Panc1 (cell line): ENCODE data around the gene NUDT6. TPM values are rescaled to one million over a fixed set of nuclear protein-coding genes. Genes with fewer than 3 reads are reported as not detected.

ENCODE experiments used
- ATAC-seq: fragments of 200-7000 bp; cut with Tn5 transposase; 2 replicates; pipeline ENCODE4 v1.9.1; 2020; ENCODE audit warnings: mild to moderate bottlenecking, moderate library complexity
- Bru-seq: library from RNA; stranded (reverse); fragments of 400-500 nt; gene quantifications from one replicate; lab custom pipeline; 2021; lab: Mats Ljungman, UMichigan
- BruChase-seq, 2 experiments: library from RNA; stranded (reverse); fragments of 400-500 nt; gene quantifications; one replicate each; lab custom pipeline; 2021; lab: Mats Ljungman, UMichigan
- BruUV-seq: library from RNA; stranded (reverse); fragments of 400-500 nt; replicated peaks from 2 replicates; lab custom pipeline; 2021; lab: Mats Ljungman, UMichigan
- CTCF ChIA-PET: fragments of 300-600 bp; sonication (Branson Sonifier 250); formaldehyde crosslinking; loops from one replicate; lab custom pipeline; 2022; ENCODE audit warnings: antibody characterized with exemption; lab: Charles Lee
- POLR2A ChIA-PET: fragments of 300-600 bp; sonication (Branson Sonifier 250); formaldehyde crosslinking; loops from one replicate; lab custom pipeline; 2022; ENCODE audit warnings: antibody characterized with exemption; lab: Charles Lee
- DNase-seq: peaks from one replicate; pipeline ENCODE4 v3.0.0-alpha.2; 2010; ENCODE audit warnings: low read depth, low spot score
- H3K27ac ChIP-seq: 2 replicates; pipeline ENCODE4 v1.5.1; 2011; ENCODE audit warnings: mild to moderate bottlenecking, low read length, inconsistent platforms
- H3K27me3 ChIP-seq: fragments of 200-500 bp; sonication (Bioruptor generic); 2 replicates; pipeline ENCODE4 v1.6.0; 2014; ENCODE audit warnings: low read length, inconsistent platforms; ENCODE audit not compliant: control insufficient read depth, insufficient read depth
- H3K36me3 ChIP-seq: fragments of 200-500 bp; sonication (Bioruptor generic); 2 replicates; pipeline ENCODE4 v1.5.1; 2014; ENCODE audit warnings: inconsistent platforms, mild to moderate bottlenecking, low read length, moderate library complexity; ENCODE audit not compliant: control insufficient read depth, insufficient read depth
- H3K4me1 ChIP-seq: 2 replicates; pipeline ENCODE4 v1.5.1; 2011; ENCODE audit warnings: inconsistent platforms, mild to moderate bottlenecking, low read length, moderate library complexity; ENCODE audit not compliant: control insufficient read depth, insufficient read depth
- H3K4me3 ChIP-seq, 2 experiments: 2 replicates each; pipeline ENCODE4 v1.5.1; 2011 to 2012; ENCODE audit warnings: low read depth in 2 of 2, low read length in 2 of 2, mild to moderate bottlenecking in 2 of 2, inconsistent platforms in 1 of 2, moderate library complexity in 1 of 2
- H3K9me3 ChIP-seq: fragments of 200-500 bp; sonication (Bioruptor generic); 2 replicates; pipeline ENCODE4 v1.5.1; 2014; ENCODE audit warnings: low read depth, mild to moderate bottlenecking, inconsistent platforms, low read length, moderate library complexity; ENCODE audit not compliant: control insufficient read depth, insufficient read depth
- POLR2AphosphoS5 ChIP-seq: IDR thresholded peaks from 2 replicates; pipeline ENCODE4 v1.6.1; 2012; ENCODE audit warnings: mild to moderate bottlenecking, low read depth, low read length, moderate library complexity
- SIN3A ChIP-seq: IDR thresholded peaks from 2 replicates; pipeline ENCODE4 v1.6.1; 2012; ENCODE audit warnings: low read depth, mild to moderate bottlenecking, low read length, moderate library complexity, borderline replicate concordance; ENCODE audit not compliant: insufficient read depth
- TCF7L2 ChIP-seq: IDR thresholded peaks from 2 replicates; pipeline ENCODE4 v1.6.1; 2011; ENCODE audit warnings: mild to moderate bottlenecking, low read depth, low read length, inconsistent platforms
- in situ Hi-C: cut with HindIII; loops from 2 replicates; pipeline ENCODE4 v1.10.0; 2016; ENCODE audit warnings: low sequenced_read_pairs, low pct_unique_long_range_greater_than_20kb
- intact Hi-C: fragments of 100-400 bp; cut with micrococcal nuclease; formaldehyde crosslinking; loops from one replicate; pipeline ENCODE4 v1.10.0; 2022; ENCODE audit not compliant: unreplicated experiment
- long read RNA-seq: library from polyadenylated mRNA; unstranded; transcript quantifications from one replicate; pipeline ENCODE4 v2.0.0, GENCODE V29; 2021; ENCODE audit not compliant: unreplicated experiment
- polyA plus RNA-seq: library from polyadenylated mRNA; unstranded; fragments of >200 nt; gene quantifications from one replicate; pipeline ENCODE4 v1.2.1, GENCODE V29; 2012; ENCODE audit warnings: missing spikeins; ENCODE audit not compliant: insufficient read length
- total RNA-seq: library from RNA; stranded (reverse); gene quantifications from one replicate; pipeline ENCODE4 v1.2.1, GENCODE V29; 2021; ENCODE audit not compliant: unreplicated experiment
- TF ChIP-seq, protein P1 (sequence below), 2 experiments: IDR thresholded peaks; 2 replicates each; pipeline ENCODE4 v1.6.1; 2011 to 2012; ENCODE audit warnings: low read depth in 2 of 2, control low read depth in 1 of 2, low read length in 1 of 2, mild to moderate bottlenecking in 1 of 2, moderate library complexity in 1 of 2; ENCODE audit not compliant: insufficient read depth in 1 of 2
- TF ChIP-seq, protein P2 (sequence below): fragments of 450-650 bp; IDR thresholded peaks from 2 replicates; pipeline ENCODE4 v1.5.1; 2017; ENCODE audit warnings: mild to moderate bottlenecking

NUDT6 gene, protein sequence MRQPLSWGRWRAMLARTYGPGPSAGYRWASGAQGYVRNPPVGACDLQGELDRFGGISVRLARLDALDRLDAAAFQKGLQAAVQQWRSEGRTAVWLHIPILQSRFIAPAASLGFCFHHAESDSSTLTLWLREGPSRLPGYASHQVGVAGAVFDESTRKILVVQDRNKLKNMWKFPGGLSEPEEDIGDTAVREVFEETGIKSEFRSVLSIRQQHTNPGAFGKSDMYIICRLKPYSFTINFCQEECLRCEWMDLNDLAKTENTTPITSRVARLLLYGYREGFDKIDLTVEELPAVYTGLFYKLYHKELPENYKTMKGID
- total RNA-seq = 7.5 TPM
- 5.1 TPM for polyA plus RNA-seq
- percentile 60 among the genes with signal in this experiment for Bru-seq, nascent RNA
- BruChase-seq, experiment 1, labeled RNA remaining after a 2-hour chase = percentile 53 among the genes with signal in this experiment
- percentile 46 among the genes with signal in this experiment for BruChase-seq, experiment 2, labeled RNA remaining after a 6-hour chase
- long read RNA-seq, partial matches to known transcripts = 2 of 7 reads
- long read RNA-seq, other reads (novel, unspliced or antisense) = 1 of 7 reads

DNA sequence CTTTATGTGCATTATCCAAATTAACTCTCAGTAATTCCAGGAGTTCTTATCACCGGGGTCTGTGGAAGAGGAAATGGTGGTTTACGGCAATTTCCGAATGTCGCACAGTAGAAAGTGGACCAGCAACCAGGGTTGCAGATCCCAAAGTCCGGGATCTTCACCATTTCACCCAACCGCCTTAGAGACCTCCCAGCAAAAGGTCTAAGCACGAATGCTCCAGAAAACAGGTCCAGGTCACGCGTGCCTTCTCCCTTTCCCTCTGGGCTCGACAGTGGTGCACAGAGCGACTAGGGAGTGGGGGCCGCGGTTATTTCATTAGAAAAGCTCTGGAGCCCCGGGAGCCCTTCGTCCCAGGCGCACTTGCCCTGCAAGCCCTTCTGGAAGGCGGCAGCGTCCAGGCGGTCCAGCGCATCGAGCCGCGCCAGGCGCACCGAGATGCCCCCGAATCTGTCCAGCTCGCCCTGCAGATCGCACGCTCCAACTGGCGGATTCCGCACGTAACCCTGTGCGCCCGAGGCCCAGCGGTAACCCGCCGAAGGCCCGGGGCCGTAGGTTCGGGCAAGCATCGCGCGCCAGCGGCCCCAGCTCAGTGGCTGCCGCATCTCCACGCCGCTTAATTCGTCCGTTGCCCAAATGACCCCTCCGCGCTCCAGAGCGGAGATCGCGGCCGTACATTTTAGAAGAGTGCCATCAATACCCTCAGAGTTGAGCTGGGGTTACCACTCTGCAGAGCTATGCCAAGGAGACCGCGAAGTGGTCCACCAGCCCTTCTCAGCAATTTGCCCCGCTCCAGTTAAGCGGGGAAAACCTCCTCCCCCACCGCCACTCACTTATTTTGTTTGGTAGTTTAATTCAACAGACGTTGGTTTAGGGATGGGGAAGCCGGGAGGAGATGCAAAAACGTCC lies at the start of gene NUDT6:
NUDT6 (minus strand) TSS at position 627 of the 906 bp plus-strand sequence; CDS start at position 602, 25 bp downstream.
- peaks cover 19% of the 10 kb centered on the region for H3K4me1 ChIP-seq
- TF ChIP-seq TCF7L2 (no peak; the same call in 1 of the 2 replicates), SIN3A (0 out of 2 replicates have a peak, but pooled peaks have one; percentile 37), POLR2AphosphoS5 (0 out of 2 replicates have a peak, but pooled peaks have one; percentile 32)
- TF ChIP-seq, protein P1, sequence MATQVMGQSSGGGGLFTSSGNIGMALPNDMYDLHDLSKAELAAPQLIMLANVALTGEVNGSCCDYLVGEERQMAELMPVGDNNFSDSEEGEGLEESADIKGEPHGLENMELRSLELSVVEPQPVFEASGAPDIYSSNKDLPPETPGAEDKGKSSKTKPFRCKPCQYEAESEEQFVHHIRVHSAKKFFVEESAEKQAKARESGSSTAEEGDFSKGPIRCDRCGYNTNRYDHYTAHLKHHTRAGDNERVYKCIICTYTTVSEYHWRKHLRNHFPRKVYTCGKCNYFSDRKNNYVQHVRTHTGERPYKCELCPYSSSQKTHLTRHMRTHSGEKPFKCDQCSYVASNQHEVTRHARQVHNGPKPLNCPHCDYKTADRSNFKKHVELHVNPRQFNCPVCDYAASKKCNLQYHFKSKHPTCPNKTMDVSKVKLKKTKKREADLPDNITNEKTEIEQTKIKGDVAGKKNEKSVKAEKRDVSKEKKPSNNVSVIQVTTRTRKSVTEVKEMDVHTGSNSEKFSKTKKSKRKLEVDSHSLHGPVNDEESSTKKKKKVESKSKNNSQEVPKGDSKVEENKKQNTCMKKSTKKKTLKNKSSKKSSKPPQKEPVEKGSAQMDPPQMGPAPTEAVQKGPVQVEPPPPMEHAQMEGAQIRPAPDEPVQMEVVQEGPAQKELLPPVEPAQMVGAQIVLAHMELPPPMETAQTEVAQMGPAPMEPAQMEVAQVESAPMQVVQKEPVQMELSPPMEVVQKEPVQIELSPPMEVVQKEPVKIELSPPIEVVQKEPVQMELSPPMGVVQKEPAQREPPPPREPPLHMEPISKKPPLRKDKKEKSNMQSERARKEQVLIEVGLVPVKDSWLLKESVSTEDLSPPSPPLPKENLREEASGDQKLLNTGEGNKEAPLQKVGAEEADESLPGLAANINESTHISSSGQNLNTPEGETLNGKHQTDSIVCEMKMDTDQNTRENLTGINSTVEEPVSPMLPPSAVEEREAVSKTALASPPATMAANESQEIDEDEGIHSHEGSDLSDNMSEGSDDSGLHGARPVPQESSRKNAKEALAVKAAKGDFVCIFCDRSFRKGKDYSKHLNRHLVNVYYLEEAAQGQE (IDR thresholded peaks at IDR 0.05; ENCODE audit: insufficient read depth in 1 of 2, low read depth in 2 of 2, low read length in 1 of 2) = no peak
- TF ChIP-seq, protein P2, sequence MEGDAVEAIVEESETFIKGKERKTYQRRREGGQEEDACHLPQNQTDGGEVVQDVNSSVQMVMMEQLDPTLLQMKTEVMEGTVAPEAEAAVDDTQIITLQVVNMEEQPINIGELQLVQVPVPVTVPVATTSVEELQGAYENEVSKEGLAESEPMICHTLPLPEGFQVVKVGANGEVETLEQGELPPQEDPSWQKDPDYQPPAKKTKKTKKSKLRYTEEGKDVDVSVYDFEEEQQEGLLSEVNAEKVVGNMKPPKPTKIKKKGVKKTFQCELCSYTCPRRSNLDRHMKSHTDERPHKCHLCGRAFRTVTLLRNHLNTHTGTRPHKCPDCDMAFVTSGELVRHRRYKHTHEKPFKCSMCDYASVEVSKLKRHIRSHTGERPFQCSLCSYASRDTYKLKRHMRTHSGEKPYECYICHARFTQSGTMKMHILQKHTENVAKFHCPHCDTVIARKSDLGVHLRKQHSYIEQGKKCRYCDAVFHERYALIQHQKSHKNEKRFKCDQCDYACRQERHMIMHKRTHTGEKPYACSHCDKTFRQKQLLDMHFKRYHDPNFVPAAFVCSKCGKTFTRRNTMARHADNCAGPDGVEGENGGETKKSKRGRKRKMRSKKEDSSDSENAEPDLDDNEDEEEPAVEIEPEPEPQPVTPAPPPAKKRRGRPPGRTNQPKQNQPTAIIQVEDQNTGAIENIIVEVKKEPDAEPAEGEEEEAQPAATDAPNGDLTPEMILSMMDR = no peak
- BruUV-seq = no TSS peak
- H3K36me3 ChIP-seq = peaks cover 9% of the 10 kb centered on the region
- peak within 1 kb of the TSS; percentile 94 to 98 for H3K4me3 ChIP-seq
- POLR2A ChIA-PET = interaction anchor here (1.1 kb wide), 1 partner anchor 8 kb away, joined by 3 read pairs; no protein-coding TSS in a partner anchor
- in situ Hi-C loops (no loop called here), intact Hi-C loops (loop anchor here (10.0 kb wide), 1 partner anchor 327 kb away; no protein-coding TSS in a partner anchor)
- no peaks in the 10 kb centered on the region for H3K27me3 ChIP-seq
- H3K9me3 ChIP-seq = no peaks in the 10 kb centered on the region
- DNase-seq (no peak), ATAC-seq (peak; percentile 85)
- CTCF ChIA-PET = interaction anchor here (0.7 kb wide), 1 partner anchor 73 kb away, joined by 16 read pairs; no protein-coding TSS in a partner anchor
- H3K27ac ChIP-seq = peak within 1 kb of the TSS; percentile 94

DNA sequence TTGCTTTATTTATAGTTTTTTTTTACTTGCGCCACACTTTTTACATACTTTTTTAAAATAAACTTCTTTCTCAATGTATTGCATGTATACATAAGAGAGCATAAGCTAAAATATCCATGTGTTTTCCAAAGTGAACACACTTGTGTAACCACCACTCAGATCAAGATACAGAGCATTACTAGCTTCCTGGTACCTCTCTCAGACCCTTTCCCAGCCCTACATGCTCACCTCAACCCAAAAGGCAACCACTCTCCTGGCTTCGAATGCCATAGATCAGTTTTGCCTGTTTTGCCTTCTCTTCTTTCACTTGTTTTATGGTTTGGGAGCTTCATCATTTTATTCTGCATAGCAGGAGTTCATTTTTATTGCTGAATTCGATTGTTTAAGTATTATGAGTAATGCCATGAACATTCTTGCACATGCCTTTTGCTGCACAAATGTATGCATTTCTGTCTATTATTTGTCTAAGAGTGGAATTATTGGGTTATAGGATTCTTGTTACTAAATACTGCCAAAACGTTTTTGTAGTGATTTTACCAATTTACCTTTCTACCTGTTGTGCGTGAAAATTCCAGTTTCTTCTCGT lies 45.9 kb upstream of the NUDT6 start:
- peaks cover 6% of the 10 kb centered on the region; the same call in 1 of the 2 replicates for H3K4me1 ChIP-seq
- ChIA-PET POLR2A (no interaction called here), CTCF (no interaction called here)
- DNase-seq (no peak), ATAC-seq (peak; percentile 72)
- H3K36me3 ChIP-seq = no peaks in the 10 kb centered on the region; the same call in 1 of the 2 replicates
- intact Hi-C loops = no loop called here
- no TSS peak for BruUV-seq
- no peak overlapping the region for H3K4me3 ChIP-seq
- no peaks in the 10 kb centered on the region for H3K9me3 ChIP-seq
- H3K27ac ChIP-seq = peak overlapping the region; percentile 48; the same call in 1 of the 2 replicates
- H3K27me3 ChIP-seq = no peaks in the 10 kb centered on the region
- in situ Hi-C loops = no loop called here
- TF ChIP-seq, protein P2 = no peak
- no peak for TF ChIP-seq SIN3A
- TF ChIP-seq, protein P1 (IDR thresholded peaks at IDR 0.05; ENCODE audit: insufficient read depth in 1 of 2, low read depth in 2 of 2, low read length in 1 of 2) = no peak
- no peak for TF ChIP-seq POLR2AphosphoS5
- TF ChIP-seq TCF7L2 = no peak
